Fibroblast of the aortic adventitia (primary cell): ENCODE results near the gene COX18. TPM values are rescaled to one million over a fixed set of nuclear protein-coding genes. Genes with fewer than 3 reads are reported as not detected.

Experiments
- DNase-seq: peaks from one replicate; pipeline ENCODE4 v3.0.0-alpha.2; 2010; ENCODE audit warnings: low read depth
- H3K4me3 ChIP-seq: 2 replicates; pipeline ENCODE4 v1.5.1; 2011; ENCODE audit warnings: low read depth, mild to moderate bottlenecking, control low read depth, low read length, moderate library complexity
- CTCF ChIP-seq: IDR thresholded peaks from 2 replicates; pipeline ENCODE4 v1.5.1; 2011; ENCODE audit warnings: mild to moderate bottlenecking, low read length, control low read depth, inconsistent platforms; ENCODE audit not compliant: insufficient read depth
- small RNA-seq: library from RNA; depleted of rRNA; stranded (forward); fragments of <200 nt; gene quantifications from one replicate; pipeline ENCODE3, GENCODE V24; 2012
- total RNA-seq: library from RNA; depleted of rRNA; stranded (reverse); fragments of >200 nt; gene quantifications from 2 replicates; pipeline ENCODE4 v1.2.3, GENCODE V29; 2012; ENCODE audit warnings: low replicate concordance

COX18 gene
- total RNA-seq, 1 donor, result 22.9 TPM

GRCh38 chr4:73011629-73011985 lies 57.9 kb downstream of the COX18 start:
- H3K4me3 ChIP-seq, result no peak overlapping the region
- no peak for DNase-seq
- no peak for TF ChIP-seq CTCF

GRCh38 chr4:73010789-73011628 lies 58.5 kb downstream of the COX18 start:
- no peak overlapping the region for H3K4me3 ChIP-seq
- no peak for TF ChIP-seq CTCF
- DNase-seq, result no peak

GRCh38 chr4:73007526-73008100 lies 61.9 kb downstream of the COX18 start:
- H3K4me3 ChIP-seq, result no peak overlapping the region
- TF ChIP-seq CTCF, result no peak
- DNase-seq, result no peak

GRCh38 chr4:73006286-73006990 lies 63.1 kb downstream of the COX18 start:
- no peak overlapping the region for H3K4me3 ChIP-seq
- no peak for TF ChIP-seq CTCF
- no peak for DNase-seq

- no peak for DNase-seq
- no peak for TF ChIP-seq CTCF
- no peak overlapping the region for H3K4me3 ChIP-seq
Observed at GRCh38 chr4:73005514-73005913, 64.0 kb downstream of the COX18 start.

Small RNA genes within 50 kb of the gene (small RNA-seq; reads per million reads assigned to genes)
- not detected for gene RNU6ATAC5P

Other genes starting within 250 kb of the COX18 start
- 64.4 and 72.5 TPM in 2 replicates for gene ANKRD17, start 189.1 kb upstream of the COX18 start, total RNA-seq